GM12892 (cell line): ENCODE measurements around the gene DBN1.

ENCODE experiments used
- POLR2A ChIP-seq: IDR thresholded peaks from 2 replicates; pipeline ENCODE4 v1.6.1; 2011; ENCODE audit warnings: low read depth, low read length, control low read depth
- POLR2AphosphoS5 ChIP-seq: IDR thresholded peaks from 2 replicates; pipeline ENCODE4 v1.6.1; 2011; ENCODE audit warnings: low read depth, low read length, control low read depth

DNA sequence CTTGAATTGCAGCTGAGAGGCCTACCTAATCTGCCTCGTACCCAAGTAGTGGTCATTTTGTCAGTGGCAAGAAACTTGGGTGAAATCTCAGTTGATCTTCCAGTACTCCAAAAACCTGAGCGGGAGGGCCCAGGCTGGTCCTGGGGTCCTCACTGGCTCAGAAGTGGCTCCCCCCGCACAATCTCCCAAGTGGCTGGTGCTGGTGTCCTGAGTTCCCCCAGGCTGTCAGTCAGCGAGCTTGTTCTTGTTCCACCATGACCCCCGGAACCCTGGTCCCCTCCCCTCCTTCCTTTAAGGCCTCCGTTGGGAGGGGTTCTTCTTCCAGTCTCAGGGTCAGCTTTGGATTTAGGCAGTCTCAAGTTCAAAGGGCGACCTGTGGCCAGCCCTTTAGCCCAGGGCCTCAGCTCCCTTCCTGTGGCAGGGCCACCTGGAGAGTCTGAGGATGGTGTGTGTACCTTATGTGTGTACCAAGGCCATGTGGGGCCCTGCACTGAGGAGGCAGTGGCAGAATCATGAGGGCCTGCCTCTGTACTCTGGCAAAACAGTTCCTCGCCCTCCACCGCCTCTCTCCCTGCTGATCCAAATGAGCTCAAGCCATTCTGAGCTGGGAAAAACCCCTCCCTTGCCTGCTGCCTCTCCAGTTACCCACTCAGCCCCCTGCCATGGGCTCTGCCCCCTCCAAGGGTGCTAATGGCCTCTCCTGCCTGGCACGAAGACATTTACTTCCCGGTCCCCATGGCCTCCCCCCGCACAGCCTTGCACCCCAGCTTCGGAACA, 4.5 kb upstream of the DBN1 start:
- no peak for TF ChIP-seq POLR2A
- no peak for TF ChIP-seq POLR2AphosphoS5
